Testis (tissue), 3 donors: Measurements from ENCODE around the gene ANKRD35. TPM values are rescaled to one million over a fixed set of nuclear protein-coding genes. Genes with fewer than 3 reads are reported as not detected.

Experiments used
- microRNA-seq, 2 donors: library from miRNA; unstranded; fragments of <30 nt; microRNA quantifications; one replicate each; pipeline ENCODE4, GENCODE V29; 2016; ENCODE audit warnings: borderline number of aligned reads in 2 of 2, borderline replicate concordance in 1 of 2
- polyA plus RNA-seq: library from polyadenylated mRNA; stranded (reverse); fragments of 350-450 nt; fragmentation: Illumina TruSeq; extraction: RNeasy Lipid Tissue Mini Kit (QIAGEN cat#74804); gene quantifications from one replicate; pipeline ENCODE4 v1.2.3, GENCODE V29; 2014; ENCODE audit warnings: low read depth, low replicate concordance; ENCODE audit not compliant: insufficient read depth
- small RNA-seq, 2 donors: library from RNA; depleted of rRNA; stranded (forward); fragments of <200 nt; gene quantifications; one replicate each; pipeline ENCODE3, GENCODE V24; 2016
- total RNA-seq, 2 donors: library from RNA; depleted of rRNA; stranded (reverse); fragments of >200 nt; gene quantifications; one replicate each; pipeline ENCODE4 v1.2.3, GENCODE V29; 2016

Gene ANKRD35
- total and polyA plus RNA-seq, 3 donors from 2014 or later = 1.3 to 3.3 (median 1.7) TPM

Small RNA genes within 50 kb of the gene (microRNA-seq; reads per million reads assigned to microRNA genes)
- gene MIR6736 = 0 reads per million in 2 donors

Small RNA genes within 50 kb of the gene (small RNA-seq; reads per million reads assigned to genes)
- 0 reads per million in 2 donors for gene MIR6736

Other genes starting within 250 kb of the ANKRD35 start
- 1 to 10 TPM in 1 of 2 donors, under 1 TPM in 1; 0.94 to 1.5 TPM for gene PDZK1, start 178.5 kb downstream of the ANKRD35 start, total RNA-seq
- gene PDZK1, start 178.5 kb downstream of the ANKRD35 start, polyA plus RNA-seq = 3.5 TPM
- gene CD160, start 166.4 kb downstream of the ANKRD35 start, total RNA-seq = under 1 TPM in 1 of 2 donors, not detected in 1; 0.31 TPM
- 0.45 TPM for gene CD160, start 166.4 kb downstream of the ANKRD35 start, polyA plus RNA-seq
- 10 to 100 TPM; 24.4 to 29.1 TPM for gene RNF115, start 61.8 kb downstream of the ANKRD35 start, total RNA-seq
- gene RNF115, start 61.8 kb downstream of the ANKRD35 start, polyA plus RNA-seq = 13.8 TPM
- gene POLR3C, start 61.7 kb downstream of the ANKRD35 start, total RNA-seq = 10 to 100 TPM; 56.2 to 63.8 TPM
- 73.3 TPM for gene POLR3C, start 61.7 kb downstream of the ANKRD35 start, polyA plus RNA-seq
- gene NUDT17, start 40.2 kb downstream of the ANKRD35 start, total RNA-seq = 10 to 100 TPM in 1 of 2 donors, 1 to 10 TPM in 1; 9.5 to 13.1 TPM
- 9.5 TPM for gene NUDT17, start 40.2 kb downstream of the ANKRD35 start, polyA plus RNA-seq
- gene PIAS3, start 26.8 kb downstream of the ANKRD35 start, total RNA-seq = 10 to 100 TPM; 39.8 to 40.1 TPM
- gene PIAS3, start 26.8 kb downstream of the ANKRD35 start, polyA plus RNA-seq = 30.9 TPM
- gene ITGA10, start 24.2 kb upstream of the ANKRD35 start, total RNA-seq = 1 to 10 TPM; 4.3 to 6.3 TPM
- gene ITGA10, start 24.2 kb upstream of the ANKRD35 start, polyA plus RNA-seq = 3.4 TPM
- gene PEX11B, start 32.9 kb upstream of the ANKRD35 start, total RNA-seq = 10 to 100 TPM; 42.1 to 42.7 TPM
- 54.8 TPM for gene PEX11B, start 32.9 kb upstream of the ANKRD35 start, polyA plus RNA-seq
- 100 to 1,000 TPM; 158 to 174 TPM for gene RBM8A, start 41.6 kb upstream of the ANKRD35 start, total RNA-seq
- gene RBM8A, start 41.6 kb upstream of the ANKRD35 start, polyA plus RNA-seq = 123 TPM
- 10 to 100 TPM; 15.8 to 20.6 TPM for gene LIX1L, start 72.2 kb upstream of the ANKRD35 start, total RNA-seq
- gene LIX1L, start 72.2 kb upstream of the ANKRD35 start, polyA plus RNA-seq = 16.6 TPM
- under 1 TPM; 0.31 to 0.43 TPM for gene ANKRD34A, start 78.7 kb upstream of the ANKRD35 start, total RNA-seq
- gene ANKRD34A, start 78.7 kb upstream of the ANKRD35 start, polyA plus RNA-seq = 0.51 TPM
- 10 to 100 TPM; 20.9 to 23.5 TPM for gene POLR3GL, start 78.8 kb upstream of the ANKRD35 start, total RNA-seq
- 37.9 TPM for gene POLR3GL, start 78.8 kb upstream of the ANKRD35 start, polyA plus RNA-seq
- gene TXNIP, start 110.7 kb upstream of the ANKRD35 start, total RNA-seq = 100 to 1,000 TPM; 268 to 328 TPM
- gene TXNIP, start 110.7 kb upstream of the ANKRD35 start, polyA plus RNA-seq = 274 TPM
- gene HJV, start 135.9 kb upstream of the ANKRD35 start, total RNA-seq = under 1 TPM in 1 of 2 donors, not detected in 1; 0.43 TPM
- 7.7 TPM for gene HJV, start 135.9 kb upstream of the ANKRD35 start, polyA plus RNA-seq